ENCODE data around the gene RPL36AL. TPM values are rescaled to one million over a fixed set of nuclear protein-coding genes. Genes with fewer than 3 reads are reported as not detected.

Gene RPL36AL
- total and polyA plus RNA-seq, 7 donors = 84.6 to 522 (median 178) TPM

DNA sequence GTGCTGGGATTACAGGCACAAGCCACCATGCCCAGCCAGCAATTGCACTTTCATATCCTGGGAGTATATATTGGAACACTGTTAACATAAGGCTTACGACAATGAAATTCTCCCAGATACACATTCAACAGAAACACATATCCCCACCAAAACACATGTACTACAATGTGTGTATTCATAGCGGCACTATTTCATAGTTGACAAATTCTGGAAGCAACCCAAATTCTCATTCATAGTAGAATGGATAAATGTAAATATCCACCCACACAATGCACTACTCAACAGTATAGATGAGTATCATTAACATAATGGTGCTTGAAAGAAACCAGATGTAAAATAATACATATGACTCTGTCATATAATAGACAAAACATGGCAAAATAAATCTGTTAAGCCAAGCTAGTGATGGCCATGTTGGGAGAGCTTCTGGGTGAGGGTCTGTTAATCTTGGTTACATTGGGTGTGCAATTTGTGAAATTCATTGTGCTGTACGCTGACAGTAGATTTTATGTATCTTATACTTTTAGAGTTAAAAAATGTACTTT is 17.2 kb upstream of the RPL36AL start:
- H3K9me3 ChIP-seq = no peaks in the 10 kb centered on the region
- peaks cover 5 to 26% of the 10 kb centered on the region in 2 donors for H3K36me3 ChIP-seq (ENCODE audit: insufficient read depth in 1 of 2, low read depth in 1 of 2)
- DNase-seq (no peak), ATAC-seq (no peak)
- no peak overlapping the region for H3K27ac ChIP-seq
- 91 to 95% (median 93%) methylated on average over 3 of the region's 3 CpGs for WGBS, 3 donors
- peaks cover 12% of the 10 kb centered on the region for H3K4me1 ChIP-seq
- no peak for TF ChIP-seq CTCF (IDR thresholded peaks at IDR 0.05)
- intact Hi-C loops (cut with DNase I) = loop anchor here in 1 of 2 donors (10.0 kb wide), 2 partner anchors 57 to 217 kb away; partner anchors contain the start of genes KLHDC1 and NEMF
- no peaks in the 10 kb centered on the region for H3K27me3 ChIP-seq (ENCODE audit: insufficient read depth in 3 of 3, low read length in 2 of 3)
- no peak overlapping the region for H3K4me3 ChIP-seq

GRCh38 chr14:49636866-49637265 is 16.4 kb upstream of the RPL36AL start:
- ATAC-seq (no peak), DNase-seq (no peak)
- Histone ChIP-seq H3K27ac (no peak overlapping the region), H3K4me1 (peaks cover 16% of the 10 kb centered on the region), H3K4me3 (no peak overlapping the region), H3K27me3 (ENCODE audit: insufficient read depth in 3 of 3, low read length in 2 of 3) (no peaks in the 10 kb centered on the region), H3K9me3 (no peaks in the 10 kb centered on the region), H3K36me3 (ENCODE audit: insufficient read depth in 1 of 2, low read depth in 1 of 2) (peaks cover 5 to 26% of the 10 kb centered on the region in 2 donors)
- WGBS, 3 donors = 84 to 91% (median 91%) methylated on average over 1 of the region's 1 CpG
- no peak for TF ChIP-seq CTCF (IDR thresholded peaks at IDR 0.05)
- intact Hi-C loops (cut with DNase I) = loop anchor here in 1 of 2 donors (10.0 kb wide), 2 partner anchors 58 to 218 kb away; partner anchors contain the start of genes KLHDC1 and NEMF

DNA sequence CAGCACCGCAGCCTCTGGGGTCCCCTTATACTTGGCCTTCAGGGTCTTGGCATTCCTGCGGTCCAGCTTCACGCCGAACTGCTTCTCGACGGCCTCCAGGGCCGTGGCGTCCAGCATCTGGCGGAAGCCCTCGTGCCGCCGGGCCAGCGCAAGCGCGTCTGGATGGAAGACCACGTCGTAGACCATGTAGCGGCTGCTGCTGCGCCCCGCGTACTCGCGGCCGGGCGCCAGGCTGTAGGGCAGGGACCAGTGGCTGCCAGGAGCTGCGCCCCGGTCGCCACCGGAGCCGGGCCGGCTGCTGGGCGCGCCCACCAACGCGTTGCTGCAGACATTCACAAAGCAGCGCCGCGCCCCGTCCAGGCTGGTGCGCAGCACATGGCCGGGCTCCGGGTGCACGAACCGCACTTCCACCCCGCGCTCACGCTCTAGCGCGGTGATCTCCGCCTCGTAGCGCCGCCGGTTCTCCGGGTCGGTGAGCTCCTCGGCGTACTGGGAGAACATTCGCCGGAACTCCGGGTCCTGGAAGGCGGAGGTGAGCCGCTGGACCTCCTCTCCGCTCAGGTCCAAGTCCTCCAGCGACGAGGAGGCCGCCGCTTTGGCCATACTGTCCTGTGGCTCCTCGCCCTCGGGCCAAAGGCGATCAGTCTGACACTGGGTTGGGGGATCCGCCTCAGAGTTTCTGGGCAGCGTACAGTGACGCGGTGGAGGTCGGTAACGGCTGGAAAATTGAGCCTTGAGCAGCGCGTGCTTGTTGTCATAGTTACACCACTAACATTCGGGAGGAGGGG is 14.3 kb upstream of the RPL36AL start, which contains the start of gene DNAAF2:
DNAAF2 (minus strand) TSS at position 698 of the 788 bp plus-strand sequence; CDS start at position 603, 95 bp downstream.
- H3K4me1 ChIP-seq = peaks cover 20% of the 10 kb centered on the region
- peak in 1 of 2 donors; percentile 57 for DNase-seq
- no peak for TF ChIP-seq CTCF (IDR thresholded peaks at IDR 0.05)
- peak; percentile 50 to 64 (median 54) for ATAC-seq
- no peaks in the 10 kb centered on the region for H3K27me3 ChIP-seq (ENCODE audit: insufficient read depth in 3 of 3, low read length in 2 of 3)
- H3K36me3 ChIP-seq (ENCODE audit: insufficient read depth in 1 of 2, low read depth in 1 of 2) = peaks cover 5 to 23% of the 10 kb centered on the region in 2 donors
- H3K4me3 ChIP-seq = peak within 1 kb of the TSS; percentile 97
- no peaks in the 10 kb centered on the region for H3K9me3 ChIP-seq
- H3K27ac ChIP-seq = peak within 1 kb of the TSS; percentile 100
- intact Hi-C loops (cut with DNase I) = loop anchor here (1.0 to 10.0 kb wide), 7 partner anchors 58 to 220 kb away; partner anchors contain the start of genes KLHDC1 (in 2 of the 2), KLHDC2 (in 2 of the 2) and NEMF (in 2 of the 2)
- WGBS, 3 donors = 0% methylated on average over 52 to 80 of the region's 80 CpGs

- Histone ChIP-seq H3K36me3 (ENCODE audit: insufficient read depth in 1 of 2, low read depth in 1 of 2) (peaks cover 5 to 22% of the 10 kb centered on the region in 2 donors), H3K27ac (peak overlapping the region; percentile 100), H3K4me3 (peak overlapping the region; percentile 97), H3K9me3 (no peaks in the 10 kb centered on the region), H3K4me1 (peaks cover 20% of the 10 kb centered on the region), H3K27me3 (ENCODE audit: insufficient read depth in 3 of 3, low read length in 2 of 3) (no peaks in the 10 kb centered on the region)
- peak; percentile 93 to 95 (median 94) for ATAC-seq
- WGBS, 3 donors = 0 to 1% (median 1%) methylated on average over 52 to 101 of the region's 101 CpGs
- intact Hi-C loops (cut with DNase I) = loop anchor here (1.0 to 10.0 kb wide), 7 partner anchors 59 to 221 kb away; partner anchors contain the start of genes KLHDC1 (in 2 of the 2), KLHDC2 (in 2 of the 2) and NEMF (in 2 of the 2)
- DNase-seq = peak; percentile 95 to 97
- TF ChIP-seq CTCF (IDR thresholded peaks at IDR 0.05) = peak; percentile 68
These were observed 13.5 kb upstream of the RPL36AL start for GRCh38 chr14:49633640-49634546.

Data from psoas muscle (tissue), 8 donors.